HL-60/S4 treated with phorbol 12-myristate 13-acetate at 8.2 ng/mL for 4 days and 3 days (cell line): ENCODE results near the gene TKFC.
"Not testable (repeated sequence)": the region's sequence is repeated elsewhere in the genome, so short reads cannot be mapped to it uniquely, and the experiment has no call there.

ENCODE experiments used
- in situ Hi-C: fragments of 300-500 bp; cut with MboI; formaldehyde crosslinking; loops from 2 replicates; pipeline ENCODE4 v1.15.0; 2022; ENCODE audit warnings: low sequenced_read_pairs

Gene TKFC

GRCh38 chr11:61362542-61362875 is 29.5 kb downstream of the TKFC start:
- in situ Hi-C loops = no loop called here

GRCh38 chr11:61364012-61364675 is 31.1 kb downstream of the TKFC start:
- in situ Hi-C loops = no loop called here

- in situ Hi-C loops = no loop called here
Observed at GRCh38 chr11:61367406-61367805, 34.4 kb downstream of the TKFC start.

GRCh38 chr11:61368646-61369045 is 35.6 kb downstream of the TKFC start:
- in situ Hi-C loops = no loop called here

- in situ Hi-C loops = no loop called here
Observed at GRCh38 chr11:61369372-61370348, 36.6 kb downstream of the TKFC start.

GRCh38 chr11:61370349-61371005 is 37.4 kb downstream of the TKFC start:
- in situ Hi-C loops = no loop called here

- in situ Hi-C loops = no loop called here
Observed at GRCh38 chr11:61372659-61373420, 39.8 kb downstream of the TKFC start.

- in situ Hi-C loops = no loop called here
Observed at GRCh38 chr11:61375761-61376108, 42.7 kb downstream of the TKFC start.

- in situ Hi-C loops = no loop called here
Observed at GRCh38 chr11:61377461-61378160, 44.6 kb downstream of the TKFC start.

- in situ Hi-C loops = no loop called here
Observed at GRCh38 chr11:61378713-61379313, 45.8 kb downstream of the TKFC start.

GRCh38 chr11:61380884-61381283 is 47.9 kb downstream of the TKFC start:
- in situ Hi-C loops = no loop called here

- in situ Hi-C loops = not testable (repeated sequence)
Observed at GRCh38 chr11:61383859-61384258, 50.8 kb downstream of the TKFC start.

- in situ Hi-C loops = loop anchor here (5.0 kb wide), 1 partner anchor 47 kb away; no protein-coding TSS in a partner anchor
Observed at GRCh38 chr11:61384271-61385242, 51.5 kb downstream of the TKFC start.

- in situ Hi-C loops = no loop called here
Observed at GRCh38 chr11:61390161-61390560, 57.1 kb downstream of the TKFC start.

- in situ Hi-C loops = no loop called here
Observed at GRCh38 chr11:61392981-61393595, 60.1 kb downstream of the TKFC start.
